ENCODE data around the gene ATL2.
"Not testable (repeated sequence)": the region's sequence is repeated elsewhere in the genome, so short reads cannot be mapped to it uniquely, and the experiment has no call there.

Gene ATL2

GRCh38 chr2:38387887-38388286 lies 10.8 kb upstream of the ATL2 start:
- H3K4me3 ChIP-seq (replicated peaks; ENCODE audit: low read depth, low read length) = no peak overlapping the region
- TF ChIP-seq, protein P1, sequence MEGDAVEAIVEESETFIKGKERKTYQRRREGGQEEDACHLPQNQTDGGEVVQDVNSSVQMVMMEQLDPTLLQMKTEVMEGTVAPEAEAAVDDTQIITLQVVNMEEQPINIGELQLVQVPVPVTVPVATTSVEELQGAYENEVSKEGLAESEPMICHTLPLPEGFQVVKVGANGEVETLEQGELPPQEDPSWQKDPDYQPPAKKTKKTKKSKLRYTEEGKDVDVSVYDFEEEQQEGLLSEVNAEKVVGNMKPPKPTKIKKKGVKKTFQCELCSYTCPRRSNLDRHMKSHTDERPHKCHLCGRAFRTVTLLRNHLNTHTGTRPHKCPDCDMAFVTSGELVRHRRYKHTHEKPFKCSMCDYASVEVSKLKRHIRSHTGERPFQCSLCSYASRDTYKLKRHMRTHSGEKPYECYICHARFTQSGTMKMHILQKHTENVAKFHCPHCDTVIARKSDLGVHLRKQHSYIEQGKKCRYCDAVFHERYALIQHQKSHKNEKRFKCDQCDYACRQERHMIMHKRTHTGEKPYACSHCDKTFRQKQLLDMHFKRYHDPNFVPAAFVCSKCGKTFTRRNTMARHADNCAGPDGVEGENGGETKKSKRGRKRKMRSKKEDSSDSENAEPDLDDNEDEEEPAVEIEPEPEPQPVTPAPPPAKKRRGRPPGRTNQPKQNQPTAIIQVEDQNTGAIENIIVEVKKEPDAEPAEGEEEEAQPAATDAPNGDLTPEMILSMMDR (IDR thresholded peaks at IDR 0.05; ENCODE audit: low read length, missing control alignments) = no peak
- DNase-seq (ENCODE audit: low read depth) = no peak

- no peak for DNase-seq (ENCODE audit: low read depth)
These were observed 9.7 kb upstream of the ATL2 start for GRCh38 chr2:38386821-38387220.

GRCh38 chr2:38386377-38386776 lies 9.3 kb upstream of the ATL2 start:
- no peak overlapping the region for H3K4me3 ChIP-seq (replicated peaks; ENCODE audit: low read depth, low read length)
- DNase-seq (ENCODE audit: low read depth) = no peak
- TF ChIP-seq, protein P1 (IDR thresholded peaks at IDR 0.05; ENCODE audit: low read length, missing control alignments) = no peak

More at GRCh38 chr2:38386821-38387220, 9.7 kb upstream of the ATL2 start:
- TF ChIP-seq, protein P1 (IDR thresholded peaks at IDR 0.05; ENCODE audit: low read length, missing control alignments) = no peak
- no peak overlapping the region for H3K4me3 ChIP-seq (replicated peaks; ENCODE audit: low read depth, low read length)

- TF ChIP-seq, protein P1 (IDR thresholded peaks at IDR 0.05; ENCODE audit: low read length, missing control alignments) = no peak
- no peak overlapping the region for H3K4me3 ChIP-seq (replicated peaks; ENCODE audit: low read depth, low read length)
- no peak for DNase-seq (ENCODE audit: low read depth)
These were observed 7.3 kb upstream of the ATL2 start for GRCh38 chr2:38384338-38384737.

GRCh38 chr2:38383741-38384140 lies 6.7 kb upstream of the ATL2 start:
- not testable (repeated sequence) for H3K4me3 ChIP-seq (replicated peaks; ENCODE audit: low read depth, low read length)
- peak; percentile 33 for DNase-seq (ENCODE audit: low read depth)

GRCh38 chr2:38381381-38382143 lies 4.5 kb upstream of the ATL2 start:
- H3K4me3 ChIP-seq (replicated peaks; ENCODE audit: low read depth, low read length) = no peak overlapping the region
- TF ChIP-seq, protein P1 (IDR thresholded peaks at IDR 0.05; ENCODE audit: low read length, missing control alignments) = no peak
- no peak for DNase-seq (ENCODE audit: low read depth)

GRCh38 chr2:38380397-38381130 lies 3.5 kb upstream of the ATL2 start:
- DNase-seq (ENCODE audit: low read depth) = peak; percentile 46
- H3K4me3 ChIP-seq (replicated peaks; ENCODE audit: low read depth, low read length) = no peak overlapping the region
- TF ChIP-seq, protein P1 (IDR thresholded peaks at IDR 0.05; ENCODE audit: low read length, missing control alignments) = no peak
